Measurements from ENCODE around the gene GRIA3.
"Not testable (repeated sequence)": the region's sequence is repeated elsewhere in the genome, so short reads cannot be mapped to it uniquely, and the experiment has no call there.

Gene GRIA3

GRCh38 chrX:123263747-123264146 is 79.7 kb downstream of the GRIA3 start:
- H3K4me3 ChIP-seq (ENCODE audit: insufficient read length, low read depth), result no peak overlapping the region
- TF ChIP-seq YY1 (IDR thresholded peaks at IDR 0.05; ENCODE audit: insufficient read depth, insufficient read length), result no peak
- TF ChIP-seq ZNF274 (IDR thresholded peaks at IDR 0.05; ENCODE audit: low read depth, low read length), result no peak
- no peak for TF ChIP-seq SUZ12 (IDR thresholded peaks at IDR 0.05; ENCODE audit: extremely low read depth, insufficient read depth, insufficient read length)
- no peaks in the 10 kb centered on the region for H3K27me3 ChIP-seq (ENCODE audit: insufficient read depth, insufficient read length)
- no peak for DNase-seq (ENCODE audit: low read depth, low spot score)
- H3K9ac ChIP-seq (ENCODE audit: insufficient read length, low read depth), result no peak overlapping the region
- no peaks in the 10 kb centered on the region for H3K4me1 ChIP-seq (ENCODE audit: insufficient read depth, insufficient read length)
- no peaks in the 10 kb centered on the region for H3K36me3 ChIP-seq (ENCODE audit: insufficient read depth, insufficient read length, low read length)
- no peaks in the 10 kb centered on the region for H3K9me3 ChIP-seq (ENCODE audit: insufficient read depth, low read length)

- no peaks in the 10 kb centered on the region for H3K4me1 ChIP-seq (ENCODE audit: insufficient read depth, insufficient read length)
- H3K9ac ChIP-seq (ENCODE audit: insufficient read length, low read depth), result no peak overlapping the region
- TF ChIP-seq SUZ12 (IDR thresholded peaks at IDR 0.05; ENCODE audit: extremely low read depth, insufficient read depth, insufficient read length) (no peak), ZNF274 (IDR thresholded peaks at IDR 0.05; ENCODE audit: low read depth, low read length) (no peak), YY1 (IDR thresholded peaks at IDR 0.05; ENCODE audit: insufficient read depth, insufficient read length) (no peak)
- no peaks in the 10 kb centered on the region for H3K36me3 ChIP-seq (ENCODE audit: insufficient read depth, insufficient read length, low read length)
- H3K9me3 ChIP-seq (ENCODE audit: insufficient read depth, low read length), result no peaks in the 10 kb centered on the region
- H3K4me3 ChIP-seq (ENCODE audit: insufficient read length, low read depth), result no peak overlapping the region
- no peaks in the 10 kb centered on the region for H3K27me3 ChIP-seq (ENCODE audit: insufficient read depth, insufficient read length)
- no peak for DNase-seq (ENCODE audit: low read depth, low spot score)
Measured at GRCh38 chrX:123267220-123267619, 83.1 kb downstream of the GRIA3 start.

DNA sequence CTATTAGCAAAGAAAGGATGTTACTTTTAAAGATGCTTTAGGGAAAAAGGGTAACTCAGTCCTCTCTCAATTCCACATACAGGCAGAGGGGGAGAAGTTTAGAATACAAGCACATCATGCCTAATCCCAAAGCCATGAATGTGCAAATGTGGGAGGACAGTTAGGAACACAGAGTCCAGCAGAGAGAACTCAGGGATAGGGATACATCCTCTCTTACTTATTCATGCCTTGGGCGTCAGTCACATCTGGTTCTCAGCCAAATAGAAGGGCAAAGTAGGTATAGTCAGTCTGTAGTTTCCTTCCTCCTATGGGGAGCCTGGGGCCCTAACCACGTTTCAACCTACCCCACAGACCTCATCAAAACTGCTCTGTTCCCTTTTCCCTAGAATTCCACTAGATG is 87.8 kb downstream of the GRIA3 start:
- H3K9ac ChIP-seq (ENCODE audit: insufficient read length, low read depth), result no peak overlapping the region
- H3K36me3 ChIP-seq (ENCODE audit: insufficient read depth, insufficient read length, low read length), result no peaks in the 10 kb centered on the region
- H3K9me3 ChIP-seq (ENCODE audit: insufficient read depth, low read length), result no peaks in the 10 kb centered on the region
- no peaks in the 10 kb centered on the region for H3K27me3 ChIP-seq (ENCODE audit: insufficient read depth, insufficient read length)
- no peak for DNase-seq (ENCODE audit: low read depth, low spot score)
- no peak overlapping the region for H3K4me3 ChIP-seq (ENCODE audit: insufficient read length, low read depth)
- H3K4me1 ChIP-seq (ENCODE audit: insufficient read depth, insufficient read length), result no peaks in the 10 kb centered on the region
- no peak for TF ChIP-seq SUZ12 (IDR thresholded peaks at IDR 0.05; ENCODE audit: extremely low read depth, insufficient read depth, insufficient read length)
- no peak for TF ChIP-seq YY1 (IDR thresholded peaks at IDR 0.05; ENCODE audit: insufficient read depth, insufficient read length)
- TF ChIP-seq ZNF274 (IDR thresholded peaks at IDR 0.05; ENCODE audit: low read depth, low read length), result no peak

DNA sequence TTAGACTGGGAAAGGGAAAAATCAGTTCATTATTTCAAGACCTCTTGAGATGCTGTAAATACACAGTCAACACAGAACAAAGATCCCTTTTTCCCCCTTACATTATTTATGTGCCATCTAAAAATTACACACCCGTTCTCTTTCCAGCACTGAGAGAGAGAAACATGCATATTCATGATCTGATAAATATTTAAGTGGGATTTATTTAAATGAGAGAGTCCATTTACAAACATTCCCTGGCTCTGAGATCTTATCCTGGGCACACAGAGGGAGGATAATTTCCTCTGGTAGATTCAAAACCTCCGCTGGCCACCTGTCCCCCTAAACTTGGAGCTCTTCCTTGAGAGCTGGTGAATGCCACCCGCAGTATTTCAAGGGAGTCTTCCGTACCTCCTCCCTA is 88.6 kb downstream of the GRIA3 start:
- no peak for DNase-seq (ENCODE audit: low read depth, low spot score)
- H3K27me3 ChIP-seq (ENCODE audit: insufficient read depth, insufficient read length), result no peaks in the 10 kb centered on the region
- no peak overlapping the region for H3K9ac ChIP-seq (ENCODE audit: insufficient read length, low read depth)
- H3K4me1 ChIP-seq (ENCODE audit: insufficient read depth, insufficient read length), result no peaks in the 10 kb centered on the region
- no peaks in the 10 kb centered on the region for H3K36me3 ChIP-seq (ENCODE audit: insufficient read depth, insufficient read length, low read length)
- TF ChIP-seq SUZ12 (IDR thresholded peaks at IDR 0.05; ENCODE audit: extremely low read depth, insufficient read depth, insufficient read length) (no peak), ZNF274 (IDR thresholded peaks at IDR 0.05; ENCODE audit: low read depth, low read length) (no peak), YY1 (IDR thresholded peaks at IDR 0.05; ENCODE audit: insufficient read depth, insufficient read length) (no peak)
- no peak overlapping the region for H3K4me3 ChIP-seq (ENCODE audit: insufficient read length, low read depth)
- H3K9me3 ChIP-seq (ENCODE audit: insufficient read depth, low read length), result no peaks in the 10 kb centered on the region

GRCh38 chrX:123274796-123275195 is 90.7 kb downstream of the GRIA3 start:
- H3K4me1 ChIP-seq (ENCODE audit: insufficient read depth, insufficient read length), result no peaks in the 10 kb centered on the region
- no peak for TF ChIP-seq ZNF274 (IDR thresholded peaks at IDR 0.05; ENCODE audit: low read depth, low read length)
- H3K4me3 ChIP-seq (ENCODE audit: insufficient read length, low read depth), result no peak overlapping the region
- H3K9ac ChIP-seq (ENCODE audit: insufficient read length, low read depth), result no peak overlapping the region
- DNase-seq (ENCODE audit: low read depth, low spot score), result no peak
- no peaks in the 10 kb centered on the region for H3K9me3 ChIP-seq (ENCODE audit: insufficient read depth, low read length)
- no peaks in the 10 kb centered on the region for H3K36me3 ChIP-seq (ENCODE audit: insufficient read depth, insufficient read length, low read length)
- no peaks in the 10 kb centered on the region for H3K27me3 ChIP-seq (ENCODE audit: insufficient read depth, insufficient read length)

DNA sequence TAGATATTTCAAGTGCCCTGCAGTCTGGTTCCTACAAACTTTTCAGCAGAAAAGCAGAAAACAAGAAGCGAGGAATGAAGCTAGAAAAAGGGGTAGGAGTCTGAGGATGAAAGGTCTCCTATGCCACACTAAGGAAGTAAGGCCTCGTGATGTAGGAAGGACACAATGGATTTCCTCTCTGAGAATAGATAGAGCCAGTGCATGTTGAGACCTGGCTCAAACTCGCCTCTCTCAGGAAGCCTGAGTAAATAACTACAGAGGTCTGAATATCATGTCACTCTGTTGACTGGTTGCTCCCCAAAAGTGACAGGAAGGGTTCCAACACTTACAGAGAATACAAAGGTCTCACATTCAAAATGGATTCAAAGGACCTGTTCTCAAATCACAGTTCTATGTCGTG is 93.3 kb downstream of the GRIA3 start:
- no peak for DNase-seq (ENCODE audit: low read depth, low spot score)
- no peak overlapping the region for H3K4me3 ChIP-seq (ENCODE audit: insufficient read length, low read depth)
- H3K36me3 ChIP-seq (ENCODE audit: insufficient read depth, insufficient read length, low read length), result no peaks in the 10 kb centered on the region
- H3K9ac ChIP-seq (ENCODE audit: insufficient read length, low read depth), result no peak overlapping the region
- no peaks in the 10 kb centered on the region for H3K9me3 ChIP-seq (ENCODE audit: insufficient read depth, low read length)
- no peaks in the 10 kb centered on the region for H3K27me3 ChIP-seq (ENCODE audit: insufficient read depth, insufficient read length)
- no peaks in the 10 kb centered on the region for H3K4me1 ChIP-seq (ENCODE audit: insufficient read depth, insufficient read length)
- TF ChIP-seq YY1 (IDR thresholded peaks at IDR 0.05; ENCODE audit: insufficient read depth, insufficient read length), result no peak
- no peak for TF ChIP-seq ZNF274 (IDR thresholded peaks at IDR 0.05; ENCODE audit: low read depth, low read length)
- TF ChIP-seq SUZ12 (IDR thresholded peaks at IDR 0.05; ENCODE audit: extremely low read depth, insufficient read depth, insufficient read length), result no peak

DNA sequence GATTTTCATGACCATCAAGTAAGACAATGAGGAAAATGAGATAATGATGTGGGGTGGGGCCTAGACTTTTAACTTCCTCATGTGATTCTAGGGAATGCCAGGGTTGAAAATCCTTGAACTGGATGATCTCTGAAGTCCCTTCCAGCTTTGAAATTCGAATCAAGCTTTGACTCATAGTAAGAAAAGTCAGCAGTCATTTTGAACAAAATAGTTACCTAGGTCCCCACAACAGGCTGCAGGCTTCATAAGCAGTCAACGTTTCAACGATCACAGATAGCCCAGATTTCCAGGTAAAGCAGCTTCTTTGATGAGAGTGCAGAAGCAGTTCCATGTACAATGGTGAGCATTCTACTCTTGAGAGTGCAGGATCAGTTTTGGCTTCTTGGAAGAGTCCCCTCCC is 93.7 kb downstream of the GRIA3 start:
- Histone ChIP-seq H3K9ac (ENCODE audit: insufficient read length, low read depth) (no peak overlapping the region), H3K36me3 (ENCODE audit: insufficient read depth, insufficient read length, low read length) (no peaks in the 10 kb centered on the region), H3K4me1 (ENCODE audit: insufficient read depth, insufficient read length) (no peaks in the 10 kb centered on the region), H3K9me3 (ENCODE audit: insufficient read depth, low read length) (no peaks in the 10 kb centered on the region), H3K4me3 (ENCODE audit: insufficient read length, low read depth) (no peak overlapping the region), H3K27me3 (ENCODE audit: insufficient read depth, insufficient read length) (no peaks in the 10 kb centered on the region)
- TF ChIP-seq SUZ12 (IDR thresholded peaks at IDR 0.05; ENCODE audit: extremely low read depth, insufficient read depth, insufficient read length) (no peak), YY1 (IDR thresholded peaks at IDR 0.05; ENCODE audit: insufficient read depth, insufficient read length) (no peak), ZNF274 (IDR thresholded peaks at IDR 0.05; ENCODE audit: low read depth, low read length) (no peak)
- no peak for DNase-seq (ENCODE audit: low read depth, low spot score)

- Histone ChIP-seq H3K36me3 (ENCODE audit: insufficient read depth, insufficient read length, low read length) (no peaks in the 10 kb centered on the region), H3K4me1 (ENCODE audit: insufficient read depth, insufficient read length) (no peaks in the 10 kb centered on the region), H3K9ac (ENCODE audit: insufficient read length, low read depth) (no peak overlapping the region), H3K27me3 (ENCODE audit: insufficient read depth, insufficient read length) (no peaks in the 10 kb centered on the region), H3K9me3 (ENCODE audit: insufficient read depth, low read length) (no peaks in the 10 kb centered on the region), H3K4me3 (ENCODE audit: insufficient read length, low read depth) (no peak overlapping the region)
- TF ChIP-seq ZNF274 (IDR thresholded peaks at IDR 0.05; ENCODE audit: low read depth, low read length) (no peak), SUZ12 (IDR thresholded peaks at IDR 0.05; ENCODE audit: extremely low read depth, insufficient read depth, insufficient read length) (no peak), YY1 (IDR thresholded peaks at IDR 0.05; ENCODE audit: insufficient read depth, insufficient read length) (no peak)
- no peak for DNase-seq (ENCODE audit: low read depth, low spot score)
Measured at GRCh38 chrX:123282241-123282640, 98.2 kb downstream of the GRIA3 start.

DNA sequence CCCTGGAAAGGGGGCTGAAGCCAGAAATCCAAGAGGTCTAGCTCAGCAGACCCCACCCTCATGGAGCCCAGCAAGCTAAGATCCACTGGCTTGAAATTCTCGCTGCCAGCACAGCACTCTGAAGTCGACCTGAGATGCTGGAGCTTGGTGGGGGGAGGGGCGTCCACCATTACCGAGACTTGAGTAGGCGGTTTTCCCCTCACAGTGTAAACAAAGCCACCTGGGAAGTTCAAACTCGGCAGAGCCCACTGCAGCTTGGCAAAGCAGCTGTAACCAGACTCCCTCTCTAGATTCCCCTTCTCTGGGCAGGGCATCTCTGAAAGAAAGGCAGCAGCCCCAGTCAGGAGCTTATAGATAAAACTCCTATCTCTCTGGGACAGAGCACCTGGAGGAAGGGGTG is 99.3 kb downstream of the GRIA3 start:
- H3K27me3 ChIP-seq (ENCODE audit: insufficient read depth, insufficient read length); H3K36me3 ChIP-seq (ENCODE audit: insufficient read depth, insufficient read length, low read length): not testable (repeated sequence)

More for the DNA sequence above, 99.3 kb downstream of the GRIA3 start:
- H3K9ac ChIP-seq (ENCODE audit: insufficient read length, low read depth); DNase-seq (ENCODE audit: low read depth, low spot score); H3K4me1 ChIP-seq (ENCODE audit: insufficient read depth, insufficient read length); H3K4me3 ChIP-seq (ENCODE audit: insufficient read length, low read depth); H3K9me3 ChIP-seq (ENCODE audit: insufficient read depth, low read length): not testable (repeated sequence)

Measured in NT2/D1 (cell line).